ENCODE data around the gene CXCL11.
A peak's percentile ranks its signal among the peaks of the same experiment; 100 is the strongest.
"Not testable (repeated sequence)": the region's sequence is repeated elsewhere in the genome, so short reads cannot be mapped to it uniquely, and the experiment has no call there.

CXCL11 gene

GRCh38 chr4:76035799-76036380 is at the start of gene CXCL11:
Gene CXCL11 (minus strand): TSS chr4:76036070. CDS start chr4:76035987, 83 bp downstream.
- no peak for DNase-seq (ENCODE audit: extremely low read depth in 1 of 2, low read depth in 1 of 2)

GRCh38 chr4:76084542-76084941 is 48.7 kb upstream of the CXCL11 start:
- no peak for DNase-seq (ENCODE audit: extremely low read depth in 1 of 2, low read depth in 1 of 2)

- DNase-seq (ENCODE audit: extremely low read depth in 1 of 2, low read depth in 1 of 2): no peak
These were observed 47.6 kb upstream of the CXCL11 start for GRCh38 chr4:76083386-76083988.

GRCh38 chr4:76078033-76078613 is 42.3 kb upstream of the CXCL11 start:
- no peak for DNase-seq (ENCODE audit: extremely low read depth in 1 of 2, low read depth in 1 of 2)

- no peak for DNase-seq (ENCODE audit: extremely low read depth in 1 of 2, low read depth in 1 of 2)
These were observed 39.2 kb upstream of the CXCL11 start for GRCh38 chr4:76074993-76075600.

GRCh38 chr4:76074468-76074867 is 38.6 kb upstream of the CXCL11 start, which contains the start of gene ART3:
Gene ART3 (plus strand): TSS chr4:76074709. CDS start chr4:76075890, 1,181 bp downstream.
- DNase-seq (ENCODE audit: extremely low read depth in 1 of 2, low read depth in 1 of 2): no peak

- DNase-seq (ENCODE audit: extremely low read depth in 1 of 2, low read depth in 1 of 2): no peak
These were observed 36.9 kb upstream of the CXCL11 start for GRCh38 chr4:76072760-76073159.

- peak; percentile 17 to 39 for DNase-seq (ENCODE audit: extremely low read depth in 1 of 2, low read depth in 1 of 2)
These were observed 31.9 kb upstream of the CXCL11 start for GRCh38 chr4:76067652-76068286.

- DNase-seq (ENCODE audit: extremely low read depth in 1 of 2, low read depth in 1 of 2): no peak
These were observed 30.7 kb upstream of the CXCL11 start for GRCh38 chr4:76066546-76066945.

- DNase-seq (ENCODE audit: extremely low read depth in 1 of 2, low read depth in 1 of 2): no peak
These were observed 26.1 kb upstream of the CXCL11 start for GRCh38 chr4:76061982-76062381.

- no peak for DNase-seq (ENCODE audit: extremely low read depth in 1 of 2, low read depth in 1 of 2)
These were observed 25.6 kb upstream of the CXCL11 start for GRCh38 chr4:76061421-76061820.

GRCh38 chr4:76060506-76060905 is 24.6 kb upstream of the CXCL11 start:
- DNase-seq (ENCODE audit: extremely low read depth in 1 of 2, low read depth in 1 of 2): no peak

GRCh38 chr4:76059750-76060149 is 23.9 kb upstream of the CXCL11 start:
- DNase-seq (ENCODE audit: extremely low read depth in 1 of 2, low read depth in 1 of 2): no peak

- DNase-seq (ENCODE audit: extremely low read depth in 1 of 2, low read depth in 1 of 2): no peak
These were observed 23.1 kb upstream of the CXCL11 start for GRCh38 chr4:76058888-76059426.

- no peak for DNase-seq (ENCODE audit: extremely low read depth in 1 of 2, low read depth in 1 of 2)
These were observed 22.4 kb upstream of the CXCL11 start for GRCh38 chr4:76058302-76058701.

- no peak for DNase-seq (ENCODE audit: extremely low read depth in 1 of 2, low read depth in 1 of 2)
These were observed 19.6 kb upstream of the CXCL11 start for GRCh38 chr4:76055421-76055820.

- DNase-seq (ENCODE audit: extremely low read depth in 1 of 2, low read depth in 1 of 2): no peak
These were observed 19.1 kb upstream of the CXCL11 start for GRCh38 chr4:76055016-76055415.

GRCh38 chr4:76053730-76054129 is 17.9 kb upstream of the CXCL11 start:
- DNase-seq (ENCODE audit: extremely low read depth in 1 of 2, low read depth in 1 of 2): no peak

GRCh38 chr4:76050560-76051050 is 14.7 kb upstream of the CXCL11 start:
- DNase-seq (ENCODE audit: extremely low read depth in 1 of 2, low read depth in 1 of 2): not testable (repeated sequence)

- DNase-seq (ENCODE audit: extremely low read depth in 1 of 2, low read depth in 1 of 2): not testable (repeated sequence)
These were observed 14.1 kb upstream of the CXCL11 start for GRCh38 chr4:76049860-76050416.

GRCh38 chr4:76044686-76045085 is 8.8 kb upstream of the CXCL11 start:
- DNase-seq (ENCODE audit: extremely low read depth in 1 of 2, low read depth in 1 of 2): not testable (repeated sequence)

All from activated CD8-positive, alpha-beta memory T cell treated with anti-CD3 and anti-CD28 coated beads for 1 hour (primary cell).